Activated B cell treated with CpG ODN at 0.5 μM for 24 hours (primary cell): ENCODE results near the gene NT5C2. TPM values are rescaled to one million over a fixed set of nuclear protein-coding genes. Genes with fewer than 3 reads are reported as not detected.

ENCODE experiments used
- ATAC-seq: fragments of 200-7000 bp; cut with Tn5 transposase; one replicate; pipeline ENCODE4 v1.10.0; 2021; ENCODE audit warnings: low read depth, mild to moderate bottlenecking, moderate library complexity
- CTCF ChIA-PET: fragments of 350-600 bp; sonication (Branson Sonifier 250); formaldehyde crosslinking; loops from one replicate; lab custom pipeline; 2021; ENCODE audit warnings: antibody characterized with exemption; lab: Charles Lee
- POLR2A ChIA-PET: fragments of 350-600 bp; sonication (Branson Sonifier 250); formaldehyde crosslinking; loops from one replicate; lab custom pipeline; 2021; ENCODE audit warnings: antibody characterized with exemption; lab: Charles Lee
- DNase-seq: peaks from one replicate; pipeline ENCODE4 v3.0.0; 2022
- H3K27ac Mint-ChIP-seq: one replicate; pipeline ENCODE4 v1.8.0; 2020; ENCODE audit warnings: mixed read lengths
- H3K27me3 Mint-ChIP-seq: one replicate; pipeline ENCODE4 v1.8.0; 2021; ENCODE audit warnings: mixed read lengths
- H3K36me3 Mint-ChIP-seq: one replicate; pipeline ENCODE4 v1.8.0; 2021; ENCODE audit warnings: low read depth, mixed read lengths
- H3K4me1 Mint-ChIP-seq: one replicate; pipeline ENCODE4 v1.8.0; 2021; ENCODE audit warnings: mixed read lengths
- H3K4me3 Mint-ChIP-seq: one replicate; pipeline ENCODE4 v1.8.0; 2020; ENCODE audit warnings: mild to moderate bottlenecking, mixed read lengths
- H3K9me3 Mint-ChIP-seq: one replicate; pipeline ENCODE4 v1.8.0; 2020; ENCODE audit warnings: mixed read lengths
- CTCF ChIP-seq: fragments of 200-600 bp; IDR thresholded peaks from one replicate; pipeline ENCODE4 v1.8.0; 2022; ENCODE audit warnings: antibody characterized with exemption, mild to moderate bottlenecking
- intact Hi-C: fragments of 100-400 bp; cut with micrococcal nuclease; formaldehyde crosslinking; loops from one replicate; pipeline ENCODE4 v1.15.1; 2024
- total RNA-seq: library from RNA; stranded (reverse); gene quantifications from 2 replicates; pipeline ENCODE4 v1.2.3, GENCODE V29; 2022

NT5C2 gene
- total RNA-seq, 1 donor from 2014 or later, result 60.4 TPM

- Mint-ChIP-seq H3K36me3 (peaks cover 31% of the 10 kb centered on the region), H3K4me3 (no peak overlapping the region), H3K27ac (no peak overlapping the region), H3K4me1 (no peaks in the 10 kb centered on the region), H3K27me3 (no peaks in the 10 kb centered on the region), H3K9me3 (no peaks in the 10 kb centered on the region)
- ATAC-seq (no peak), DNase-seq (no peak)
- CTCF ChIA-PET, result no interaction called here
- POLR2A ChIA-PET, result interaction anchor here (0.6 kb wide), 1 partner anchor 216 kb away, joined by 6 read pairs; no protein-coding TSS in a partner anchor
- no peak for TF ChIP-seq CTCF
- intact Hi-C loops, result no loop called here
These were observed 116.1 kb downstream of the NT5C2 start for GRCh38 chr10:103077020-103077419.

- no peak for ATAC-seq
- CTCF ChIA-PET, result no interaction called here
- peaks cover 25% of the 10 kb centered on the region for H3K36me3 Mint-ChIP-seq
- no peak overlapping the region for H3K27ac Mint-ChIP-seq
- intact Hi-C loops, result loop anchor here (5.0 kb wide), 1 partner anchor 119 kb away; the partner anchor contains the start of gene NT5C2
- no peak for TF ChIP-seq CTCF
- POLR2A ChIA-PET, result no interaction called here
- H3K27me3 Mint-ChIP-seq, result no peaks in the 10 kb centered on the region
- no peak for DNase-seq
- no peaks in the 10 kb centered on the region for H3K9me3 Mint-ChIP-seq
- no peak overlapping the region for H3K4me3 Mint-ChIP-seq
- peaks cover 32% of the 10 kb centered on the region for H3K4me1 Mint-ChIP-seq
These were observed 120.2 kb downstream of the NT5C2 start for GRCh38 chr10:103072891-103073290.

GRCh38 chr10:103072276-103072675, 120.8 kb downstream of the NT5C2 start:
- POLR2A ChIA-PET, result no interaction called here
- H3K4me3 Mint-ChIP-seq, result no peak overlapping the region
- intact Hi-C loops, result loop anchor here (5.0 kb wide), 1 partner anchor 120 kb away; the partner anchor contains the start of gene NT5C2
- no peaks in the 10 kb centered on the region for H3K27me3 Mint-ChIP-seq
- TF ChIP-seq CTCF, result no peak
- peaks cover 19% of the 10 kb centered on the region for H3K36me3 Mint-ChIP-seq
- CTCF ChIA-PET, result no interaction called here
- H3K4me1 Mint-ChIP-seq, result peaks cover 33% of the 10 kb centered on the region
- ATAC-seq (no peak), DNase-seq (no peak)
- H3K27ac Mint-ChIP-seq, result no peak overlapping the region
- no peaks in the 10 kb centered on the region for H3K9me3 Mint-ChIP-seq

- DNase-seq (peak; percentile 40), ATAC-seq (peak; percentile 82)
- intact Hi-C loops, result loop anchor here (1.0 to 5.0 kb wide), 5 partner anchors 123 to 340 kb away; partner anchors contain the start of gene NT5C2
- Mint-ChIP-seq H3K27ac (peak overlapping the region; percentile 73), H3K36me3 (peaks cover under 1% of the 10 kb centered on the region), H3K4me1 (peaks cover 33% of the 10 kb centered on the region), H3K27me3 (no peaks in the 10 kb centered on the region), H3K4me3 (peak overlapping the region; percentile 55), H3K9me3 (no peaks in the 10 kb centered on the region)
- CTCF ChIA-PET, result interaction anchor here (0.9 to 3.8 kb wide), 4 partner anchors 152 to 427 kb away, joined by 3 to 38 read pairs (median 10); partner anchors contain the start of gene CNNM2
- no peak for TF ChIP-seq CTCF
- POLR2A ChIA-PET, result interaction anchor here (1.9 kb wide), 2 partner anchors 124 to 152 kb away, joined by 5 to 7 read pairs; partner anchors contain the start of genes CNNM2 and NT5C2
These were observed 123.4 kb downstream of the NT5C2 start for GRCh38 chr10:103069453-103070331.

GRCh38 chr10:103067956-103068355, 125.1 kb downstream of the NT5C2 start:
- Mint-ChIP-seq H3K27me3 (no peaks in the 10 kb centered on the region), H3K36me3 (no peaks in the 10 kb centered on the region)
- CTCF ChIA-PET, result interaction anchor here (2.7 to 3.8 kb wide), 2 partner anchors 150 to 176 kb away, joined by 15 to 38 read pairs; partner anchors contain the start of gene CNNM2

More at GRCh38 chr10:103067956-103068355, 125.1 kb downstream of the NT5C2 start:
- H3K4me1 Mint-ChIP-seq, result peaks cover 33% of the 10 kb centered on the region
- no peaks in the 10 kb centered on the region for H3K9me3 Mint-ChIP-seq
- POLR2A ChIA-PET, result no interaction called here
- intact Hi-C loops, result no loop called here
- no peak overlapping the region for H3K27ac Mint-ChIP-seq
- no peak for DNase-seq
- no peak overlapping the region for H3K4me3 Mint-ChIP-seq
- ATAC-seq, result no peak
- TF ChIP-seq CTCF, result no peak
